ENCODE results near the gene TOR1AIP1.

Gene TOR1AIP1

GRCh38 chr1:179929955-179930798 lies 48.1 kb downstream of the TOR1AIP1 start (continued):
- no peak for TF ChIP-seq ZNF148 (tag by site-specific recombination; IDR thresholded peaks at IDR 0.05; ENCODE audit: borderline replicate concordance)
- TF ChIP-seq ZNF26 (tag by site-specific recombination; IDR thresholded peaks at IDR 0.05), result no peak
- no peak for TF ChIP-seq ZBTB8A (tag by site-specific recombination; IDR thresholded peaks at IDR 0.05)
- TF ChIP-seq ZNF280C (tag by site-specific recombination; IDR thresholded peaks at IDR 0.05), result no peak
- no peak for TF ChIP-seq MZF1 (tag by site-specific recombination; IDR thresholded peaks at IDR 0.05; ENCODE audit: borderline replicate concordance)
- TF ChIP-seq ZNF274 (IDR thresholded peaks at IDR 0.05; ENCODE audit: low read length), result no peak
- no peak for TF ChIP-seq ZNF274 (tag by site-specific recombination; IDR thresholded peaks at IDR 0.05; ENCODE audit: borderline replicate concordance)
- peak; percentile 86 for TF ChIP-seq TRIM28 (IDR thresholded peaks at IDR 0.05; ENCODE audit: borderline replicate concordance, low read length)
- no peak for TF ChIP-seq ZNF621 (tag by site-specific recombination; IDR thresholded peaks at IDR 0.05)
- no peak for TF ChIP-seq PRDM4 (tag by site-specific recombination; IDR thresholded peaks at IDR 0.05)
- no peak for TF ChIP-seq ZXDB (tag by site-specific recombination; IDR thresholded peaks at IDR 0.05)
- no peak for TF ChIP-seq INSM2 (tag by site-specific recombination; IDR thresholded peaks at IDR 0.05)
- 0 out of 2 replicates have a peak, but pooled peaks have one; percentile 1 for TF ChIP-seq PATZ1 (tag by site-specific recombination; IDR thresholded peaks at IDR 0.05)
- peak; percentile 91 for TF ChIP-seq SCRT2 (tag by site-specific recombination; IDR thresholded peaks at IDR 0.05)
- TF ChIP-seq ELK4 (IDR thresholded peaks at IDR 0.05; ENCODE audit: borderline replicate concordance, low read depth, low read length), result no peak
- TF ChIP-seq ZNF24 (tag by site-specific recombination; IDR thresholded peaks at IDR 0.05), result no peak
- TF ChIP-seq ZNF423 (tag by site-specific recombination; IDR thresholded peaks at IDR 0.05), result no peak
- TF ChIP-seq ZNF510 (tag by site-specific recombination; IDR thresholded peaks at IDR 0.05; ENCODE audit: insufficient replicate concordance), result no peak
- TF ChIP-seq ZNF280D (tag by site-specific recombination; IDR thresholded peaks at IDR 0.05), result no peak
- no peak for TF ChIP-seq ZNF169 (tag by site-specific recombination; IDR thresholded peaks at IDR 0.05)
- TF ChIP-seq OSR2 (tag by site-specific recombination; IDR thresholded peaks at IDR 0.05), result no peak

Data from HEK293 (cell line).